GM19438 (cell line): ENCODE data around the gene ITGB5.
A peak's percentile ranks its signal among the peaks of the same experiment; 100 is the strongest.

Experiments
- ATAC-seq: cut with Tn5 transposase; IDR thresholded peaks from one replicate; pipeline ENCODE4 v1.9.1; 2021; ENCODE audit warnings: low read depth; ENCODE audit not compliant: unreplicated experiment

ITGB5 gene

DNA sequence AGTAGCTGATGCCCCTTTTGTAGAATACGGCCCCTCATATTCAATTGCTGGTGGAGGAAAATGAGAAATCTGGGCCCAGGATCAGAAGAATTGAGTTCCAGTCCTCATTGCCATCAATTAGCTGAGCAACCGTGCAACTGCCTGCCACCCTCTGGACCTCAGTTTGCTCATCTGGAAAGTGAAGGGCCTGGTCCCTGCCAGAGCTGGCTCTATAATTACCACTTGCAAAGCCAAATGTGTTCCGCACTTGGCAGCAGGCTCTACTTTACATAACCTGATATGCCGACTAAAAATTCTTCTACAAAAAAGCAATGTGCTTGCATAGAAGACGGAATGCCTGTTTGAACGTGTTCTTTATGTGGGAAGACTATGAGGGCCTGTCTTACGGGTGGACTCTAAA, 8.6 kb upstream of the ITGB5 start:
- ATAC-seq: no peak

DNA sequence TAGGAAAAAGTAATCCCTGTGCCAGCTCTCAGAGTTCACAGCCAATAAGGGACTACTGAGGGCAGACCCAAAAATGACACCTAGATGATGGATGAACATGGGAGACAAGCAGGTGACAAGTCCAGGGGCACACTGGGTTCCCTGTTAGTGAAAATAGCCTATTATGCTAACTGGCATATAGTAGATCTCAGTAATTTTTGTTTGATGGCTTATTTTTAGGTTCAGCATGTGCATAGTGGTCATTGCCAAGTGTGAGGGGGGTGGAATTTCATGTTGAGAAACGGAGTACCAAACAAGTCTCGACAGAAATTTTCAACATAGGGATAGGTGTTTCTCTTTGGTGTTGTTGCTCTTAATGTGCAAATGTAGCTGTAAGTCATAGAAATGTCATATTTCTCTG, 6.4 kb upstream of the ITGB5 start:
- no peak for ATAC-seq

DNA sequence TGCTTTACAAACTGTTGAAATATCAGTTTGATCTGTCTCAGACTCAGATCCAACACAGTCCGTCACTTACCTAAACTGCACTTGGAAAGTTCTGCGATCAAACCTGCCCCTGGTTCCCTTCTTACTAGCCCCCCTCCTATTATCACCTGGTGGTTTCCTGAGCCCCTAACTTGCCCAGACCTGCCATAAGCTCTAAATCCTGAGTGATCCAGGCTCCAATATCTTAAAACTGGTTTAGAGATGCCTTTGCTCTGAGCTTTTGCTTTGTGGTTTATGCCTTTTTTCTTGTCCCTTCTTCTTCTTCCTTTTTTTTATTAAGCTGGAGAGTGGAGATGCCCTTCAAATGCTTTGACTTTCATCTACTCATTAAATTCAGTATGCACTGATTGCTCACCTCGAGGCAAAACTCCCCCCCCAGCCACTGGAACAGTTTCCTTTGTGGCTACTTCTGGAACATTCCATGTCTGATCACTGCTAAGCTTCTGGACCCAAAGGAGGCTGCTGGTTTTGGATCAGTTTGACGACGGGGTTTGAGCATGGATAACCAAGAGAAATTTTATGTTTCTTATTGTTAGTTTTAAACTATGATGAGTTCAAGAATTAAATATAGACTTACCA, 3.5 kb upstream of the ITGB5 start:
- no peak for ATAC-seq

DNA sequence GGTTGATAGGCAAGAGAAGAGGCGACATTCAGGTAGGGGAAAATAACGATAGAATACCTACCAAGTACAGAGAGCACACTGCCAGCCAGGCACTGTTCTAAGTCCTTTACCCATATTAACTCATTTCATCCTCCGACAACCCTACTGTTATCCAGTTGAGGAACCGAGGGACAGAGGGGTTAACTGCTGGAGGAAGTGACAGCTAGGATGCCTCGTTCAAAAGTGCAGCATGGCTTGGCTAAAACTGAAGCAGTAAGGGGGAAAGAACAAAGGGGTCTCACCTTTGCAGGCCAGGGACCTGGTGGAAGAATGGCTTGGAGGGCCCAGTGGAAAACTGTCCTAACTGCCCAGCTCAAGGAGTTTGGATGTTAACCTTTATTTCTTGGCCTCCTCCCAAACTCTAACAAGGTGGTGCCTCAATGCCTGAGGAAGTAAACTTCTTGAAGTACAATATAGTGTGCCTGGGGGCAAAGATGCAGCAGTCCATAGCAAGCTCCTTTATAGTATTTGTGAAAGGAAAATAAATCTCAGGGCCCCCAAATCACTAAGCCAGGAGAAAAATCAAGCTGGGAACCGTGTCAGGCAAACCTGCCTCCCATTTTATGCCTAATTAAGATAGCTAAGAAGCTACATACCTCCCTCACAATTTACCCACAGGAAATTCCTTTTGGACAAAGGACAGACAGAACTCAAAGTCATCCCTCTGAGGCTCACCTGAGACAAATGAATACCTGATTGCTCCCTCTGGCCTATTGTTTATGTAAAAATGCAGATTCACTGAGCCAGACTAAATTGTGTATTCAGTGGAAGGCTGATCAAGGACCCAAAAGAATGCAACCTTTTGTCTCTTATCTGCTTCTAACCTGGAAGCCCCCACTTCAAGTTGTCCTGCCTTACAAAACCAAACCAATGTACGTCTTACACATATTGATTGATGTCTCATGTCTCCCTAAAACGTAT, 1.6 kb upstream of the ITGB5 start:
- no peak for ATAC-seq

DNA sequence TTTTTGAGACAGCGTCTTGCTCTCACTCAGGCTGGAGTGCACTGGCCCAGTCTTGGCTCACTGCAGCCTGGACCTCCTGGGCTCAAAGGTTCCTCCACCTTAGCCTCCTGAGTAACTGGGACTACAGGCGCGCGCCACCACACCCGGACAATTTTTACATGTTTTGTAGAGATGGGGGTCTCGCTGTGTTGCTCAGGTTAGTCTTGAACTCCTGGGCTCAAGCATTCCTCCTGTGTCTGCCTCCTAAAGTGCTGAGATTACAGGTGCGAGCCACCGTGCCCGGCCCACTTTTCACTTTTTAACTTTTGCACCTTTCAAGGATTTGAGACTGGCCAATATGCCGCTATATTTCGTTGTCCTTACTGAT, 750 bp upstream of the ITGB5 start:
- no peak for ATAC-seq

DNA sequence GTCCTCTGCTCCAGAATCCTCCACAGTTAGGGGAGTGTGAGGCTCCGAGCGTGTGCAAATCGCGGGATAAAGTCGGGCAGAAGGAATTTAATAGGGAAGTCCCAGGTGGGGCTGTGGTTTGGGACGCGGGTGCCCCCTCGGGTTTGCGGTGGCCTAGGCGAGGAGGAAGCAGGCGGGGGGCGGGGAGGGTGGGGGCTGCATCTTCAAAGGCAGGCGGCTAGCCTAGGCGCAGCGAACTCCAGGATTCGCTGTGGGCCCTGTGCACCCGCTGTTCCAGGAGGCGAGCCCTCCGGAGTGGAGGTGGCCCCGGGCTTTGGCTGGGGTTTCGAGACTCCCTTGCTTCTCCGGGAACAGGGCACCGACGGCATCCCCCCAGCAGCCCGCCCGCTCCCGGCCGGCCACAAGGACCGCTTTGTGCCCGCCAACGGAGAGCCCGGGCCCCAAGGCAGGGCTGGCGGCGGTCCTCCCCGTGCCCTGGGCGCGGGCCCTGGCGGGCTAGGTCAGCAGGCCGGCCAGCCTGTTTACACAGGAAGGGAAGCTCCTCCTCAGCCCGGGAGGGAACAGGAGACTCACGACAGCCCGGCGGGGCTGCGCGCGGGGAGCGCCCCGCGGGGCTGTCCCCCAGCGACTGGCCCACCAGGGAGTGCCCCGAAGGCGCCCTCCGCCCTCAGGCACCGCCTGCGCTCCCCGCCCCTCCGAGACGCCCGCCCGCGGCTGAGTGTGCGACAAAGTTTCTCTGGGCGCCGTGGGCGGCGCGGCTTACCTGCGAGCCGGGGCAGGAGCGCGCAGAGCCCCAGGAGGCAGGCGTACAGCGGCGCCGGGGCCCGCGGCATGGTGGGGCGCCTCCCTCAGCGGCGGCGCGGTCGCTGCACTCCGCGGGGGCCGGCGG, 753 bp downstream of the ITGB5 start:
- ATAC-seq: peak; percentile 56

DNA sequence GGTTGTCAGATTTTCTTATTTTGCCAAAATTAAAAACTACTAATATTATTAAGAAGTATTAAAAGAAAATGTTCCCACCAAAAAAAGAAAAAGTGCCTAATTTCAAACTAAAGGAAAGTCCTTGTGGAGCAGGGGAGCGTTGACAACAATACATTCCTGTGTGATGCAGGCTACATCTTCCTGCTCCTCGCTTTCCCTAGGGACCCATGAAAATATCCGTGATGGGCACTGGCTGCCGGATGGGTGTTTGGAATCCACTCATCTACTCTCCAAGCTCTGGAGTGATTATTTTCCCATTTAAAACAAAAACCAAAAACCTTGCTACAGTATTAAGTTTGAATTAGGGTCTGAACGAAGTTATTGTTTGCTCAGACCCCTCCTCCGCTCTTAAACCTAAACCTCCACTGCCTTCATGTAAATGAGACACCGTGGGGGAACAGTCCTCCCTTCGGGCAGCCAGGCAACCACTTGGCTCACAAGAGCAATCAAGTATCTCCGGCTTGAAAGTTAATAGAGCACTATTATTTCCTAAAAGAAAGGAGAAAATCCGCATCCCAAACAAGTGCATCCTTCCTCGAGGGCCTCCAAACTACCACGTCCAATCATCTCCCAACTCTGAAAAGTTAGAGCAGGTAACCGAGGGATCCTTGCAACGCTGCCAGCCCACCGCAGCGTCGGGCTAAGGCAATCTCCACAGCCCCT, 1.5 kb downstream of the ITGB5 start:
- no peak for ATAC-seq

DNA sequence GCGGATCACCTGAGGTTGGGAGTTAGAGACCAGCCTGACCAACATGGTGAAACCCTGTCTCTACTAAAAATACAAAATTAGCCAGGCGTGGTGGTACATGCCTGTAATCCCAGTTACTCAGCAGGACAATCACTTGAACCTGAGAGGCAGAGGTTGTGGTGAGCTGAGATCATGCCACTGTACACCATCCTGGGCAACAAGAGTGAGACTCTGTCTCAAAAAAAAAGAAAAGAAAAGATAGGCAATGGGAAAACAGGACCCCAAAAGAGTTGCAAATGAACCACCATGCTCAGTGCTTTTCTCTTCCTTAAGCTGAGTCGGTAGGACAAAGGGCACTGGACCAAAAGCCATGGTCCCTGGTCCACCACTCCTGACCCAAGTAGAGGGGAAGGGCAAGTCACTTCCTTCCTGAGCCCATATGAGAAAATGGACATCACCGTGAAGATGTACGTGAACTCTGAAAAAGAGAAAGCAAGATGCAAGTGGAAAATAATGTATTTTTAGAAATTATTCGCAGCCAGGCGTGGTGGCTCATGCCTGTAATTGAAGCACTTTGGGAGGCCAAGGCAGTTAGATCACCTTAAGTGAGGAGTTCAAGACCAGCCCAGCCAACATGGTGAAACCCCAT, 2.6 kb downstream of the ITGB5 start:
- no peak for ATAC-seq

DNA sequence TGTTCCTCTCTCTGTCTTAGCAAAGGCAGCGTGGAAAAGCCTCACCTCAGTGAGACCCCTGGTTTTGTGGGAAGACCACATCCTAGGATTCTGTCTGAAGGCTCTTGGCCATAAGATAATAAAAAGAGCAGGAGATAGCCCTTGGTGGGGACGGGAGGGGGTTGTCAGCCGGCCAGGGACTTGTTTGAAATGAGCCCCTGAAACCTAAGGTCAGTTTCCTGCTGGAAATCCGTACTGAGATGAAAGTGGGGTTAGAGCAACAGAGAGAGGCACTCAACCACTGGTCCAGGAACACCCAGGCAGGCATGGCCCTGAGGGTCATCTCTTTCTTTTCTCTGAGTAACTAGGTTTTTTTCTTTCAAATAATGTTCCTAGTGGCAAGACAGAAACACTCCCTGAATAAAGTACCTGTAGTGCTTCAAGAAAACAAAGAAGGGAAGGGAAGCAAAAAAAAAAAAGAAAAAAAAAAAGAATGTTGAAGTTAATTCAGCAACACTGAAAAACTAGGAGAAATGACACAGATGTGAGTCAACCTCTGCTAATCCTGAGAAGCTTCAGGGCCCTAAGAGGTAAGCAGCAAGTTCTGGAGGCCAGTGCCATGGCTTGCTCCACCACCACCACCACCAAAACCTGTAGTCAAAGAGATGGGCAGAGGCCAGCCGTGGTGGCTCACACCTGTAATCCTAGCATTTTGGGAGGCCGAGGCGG, 3.2 kb downstream of the ITGB5 start:
- no peak for ATAC-seq

DNA sequence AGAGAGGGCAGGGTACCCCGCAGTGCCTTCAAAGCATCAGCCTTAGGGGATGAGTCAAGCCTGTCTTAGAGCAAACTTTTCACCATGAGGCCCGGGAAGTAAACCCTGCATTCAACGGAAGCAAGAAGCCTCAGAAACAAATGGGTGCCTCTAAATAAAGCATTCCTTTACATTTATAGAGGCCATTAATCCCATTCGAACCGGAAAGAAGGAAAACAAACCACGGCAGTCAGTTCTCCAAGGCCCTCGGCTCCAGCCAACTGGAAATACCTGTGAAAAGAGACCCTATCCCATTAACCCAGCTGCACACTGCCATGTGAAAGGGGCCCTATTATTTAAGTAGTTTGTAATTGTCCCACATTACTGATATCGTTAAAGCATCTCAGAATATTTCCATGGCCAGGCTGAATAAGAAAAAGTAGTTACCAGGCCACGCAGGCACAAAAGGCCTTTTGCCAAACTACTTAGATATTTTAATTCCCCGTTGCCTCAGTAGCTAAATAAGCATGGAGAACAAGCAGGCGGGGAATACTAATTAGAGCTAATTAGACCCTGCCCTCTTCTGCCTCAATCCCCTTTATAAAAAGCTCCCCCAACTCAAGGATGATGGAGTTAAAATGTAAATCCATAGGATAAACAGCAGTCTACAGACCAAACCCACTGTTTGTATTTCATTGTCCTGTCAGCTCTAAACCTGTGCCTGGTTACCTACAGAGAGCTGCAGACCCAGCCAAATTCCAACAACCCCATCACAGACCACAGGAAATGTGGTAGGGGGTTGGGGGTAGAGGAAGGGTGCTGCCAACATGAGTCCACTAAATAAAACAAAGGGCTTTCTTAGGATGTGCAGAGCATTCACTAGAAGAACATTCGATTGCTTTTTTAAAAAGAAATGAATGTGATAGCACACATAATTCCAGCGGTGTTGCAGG, 4.1 kb downstream of the ITGB5 start:
- ATAC-seq: no peak

DNA sequence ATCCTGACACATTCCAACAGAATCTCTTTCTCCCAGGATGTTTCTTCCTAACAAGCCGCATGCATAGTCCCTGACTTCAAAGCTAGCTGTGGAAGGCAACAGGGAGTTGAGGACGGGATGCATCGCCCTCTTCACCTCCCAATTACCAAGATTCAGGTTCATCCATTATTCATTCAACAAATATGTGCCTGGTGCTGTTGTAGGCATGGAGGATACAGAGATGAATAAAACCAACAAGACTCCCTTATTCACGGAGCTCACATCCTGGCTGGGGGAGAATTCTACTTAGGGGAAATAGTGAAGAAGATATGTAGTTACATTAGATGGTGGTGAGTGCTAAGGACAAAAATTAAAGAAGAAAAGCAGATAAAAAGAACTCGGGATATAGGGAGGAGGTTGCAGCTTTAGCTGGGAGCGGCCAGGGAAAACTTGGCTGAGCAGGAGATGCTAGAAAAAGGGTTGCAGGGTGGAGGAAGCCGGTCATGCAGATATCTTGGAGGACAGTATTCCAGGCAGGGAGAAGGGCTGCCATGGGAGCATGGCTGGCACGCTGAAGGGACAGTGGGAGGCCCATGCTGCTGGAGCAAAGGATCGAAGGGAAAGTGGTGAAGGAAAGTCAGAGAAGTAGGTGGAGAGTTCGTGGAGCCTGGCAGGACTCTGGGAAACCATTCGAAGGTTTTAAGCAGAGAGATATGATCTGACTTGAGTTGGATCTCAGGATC, 5.0 kb downstream of the ITGB5 start:
- ATAC-seq: no peak

DNA sequence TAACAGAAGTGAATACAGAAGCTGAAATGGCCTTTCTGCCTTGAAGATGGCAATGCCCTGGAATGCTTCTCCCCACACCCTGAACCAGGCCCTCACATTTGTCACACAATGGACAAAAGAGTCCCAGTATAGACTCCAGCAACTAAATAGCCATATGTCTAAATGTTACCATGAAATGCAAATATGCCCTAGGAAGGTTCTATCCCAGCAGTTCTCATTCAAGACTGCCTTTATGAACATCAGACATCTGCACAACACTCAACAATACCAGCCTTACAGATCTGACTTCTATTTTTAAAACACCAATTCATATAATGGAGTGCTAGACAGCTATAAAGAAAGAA, 7.9 kb downstream of the ITGB5 start:
- ATAC-seq: no peak

DNA sequence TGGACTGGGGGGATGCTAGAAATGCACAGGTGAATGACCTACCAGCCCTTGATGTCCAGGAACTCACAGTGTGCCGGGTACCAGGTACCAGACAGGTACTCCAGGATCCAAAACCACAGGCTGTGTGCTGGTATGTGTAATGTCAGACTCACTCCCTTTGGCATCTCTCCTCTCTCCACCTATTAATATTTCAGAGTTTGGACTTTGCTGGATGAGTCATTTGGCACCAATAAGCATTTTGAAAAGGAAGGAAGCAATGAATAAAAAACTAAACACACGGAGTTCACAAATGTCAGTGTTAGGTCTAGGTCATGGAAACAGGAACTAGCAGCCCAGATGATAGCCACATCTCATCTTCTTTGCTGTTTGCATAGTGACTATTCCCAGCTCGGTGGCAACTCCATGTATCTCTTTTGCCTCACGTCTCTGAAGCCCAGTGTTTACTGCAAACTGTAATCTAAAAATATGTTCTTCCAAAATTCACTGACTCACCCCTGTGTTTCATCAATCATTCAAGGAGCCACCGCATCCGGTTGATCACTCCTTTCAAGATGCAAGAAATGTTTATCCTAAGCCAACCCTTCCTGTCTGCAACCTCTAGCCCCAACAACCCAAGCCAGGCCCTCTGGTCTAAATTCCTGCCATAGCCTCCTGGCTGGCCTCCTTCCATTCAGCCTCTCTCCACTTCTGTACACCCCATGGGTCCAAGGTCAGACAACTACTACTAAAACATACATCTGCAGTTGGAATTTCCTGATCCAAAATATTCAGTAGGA, 8.4 kb downstream of the ITGB5 start:
- no peak for ATAC-seq

DNA sequence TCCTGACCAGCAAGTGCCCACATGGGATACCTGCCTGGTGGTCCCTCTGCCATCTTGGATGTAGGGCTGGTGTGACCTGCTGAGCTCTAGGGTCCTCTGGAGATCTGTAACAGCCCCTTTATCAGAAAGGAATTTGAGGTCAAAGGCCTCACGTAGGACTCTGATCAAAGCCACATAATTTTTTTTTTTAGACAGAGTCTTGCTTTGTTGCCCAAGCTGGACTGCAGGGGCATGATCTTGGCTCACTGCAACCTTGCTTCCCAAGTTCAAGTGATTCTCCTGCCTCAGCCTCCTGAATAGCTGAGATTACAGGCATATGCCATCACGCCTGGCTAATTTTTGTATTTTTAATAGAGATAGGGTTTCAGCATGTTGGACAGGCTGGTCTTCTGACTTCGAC, 9.5 kb downstream of the ITGB5 start:
- no peak for ATAC-seq

DNA sequence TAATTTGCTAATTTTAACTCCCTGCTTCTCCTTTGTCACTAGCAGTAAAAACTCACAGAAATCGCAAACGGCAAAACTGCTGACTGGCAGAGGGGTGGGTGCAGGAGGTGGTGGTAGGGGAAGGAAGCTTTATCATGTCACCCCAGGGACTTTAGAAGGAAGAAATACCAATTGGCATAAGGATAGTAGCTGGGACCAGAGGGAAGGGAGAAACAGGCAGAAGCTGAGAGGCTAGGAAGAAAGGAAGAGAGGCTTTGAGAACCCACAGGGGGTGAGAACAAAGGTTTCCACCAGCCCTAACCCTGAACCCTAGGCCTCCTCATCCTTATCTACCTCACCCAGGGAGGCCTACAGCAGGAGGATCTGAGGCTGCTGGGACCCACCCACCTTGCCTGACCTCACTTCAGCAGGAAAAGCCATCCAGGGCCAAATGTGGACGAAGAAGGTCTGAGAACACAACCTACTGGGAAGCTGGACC, 10.7 kb downstream of the ITGB5 start:
- no peak for ATAC-seq

DNA sequence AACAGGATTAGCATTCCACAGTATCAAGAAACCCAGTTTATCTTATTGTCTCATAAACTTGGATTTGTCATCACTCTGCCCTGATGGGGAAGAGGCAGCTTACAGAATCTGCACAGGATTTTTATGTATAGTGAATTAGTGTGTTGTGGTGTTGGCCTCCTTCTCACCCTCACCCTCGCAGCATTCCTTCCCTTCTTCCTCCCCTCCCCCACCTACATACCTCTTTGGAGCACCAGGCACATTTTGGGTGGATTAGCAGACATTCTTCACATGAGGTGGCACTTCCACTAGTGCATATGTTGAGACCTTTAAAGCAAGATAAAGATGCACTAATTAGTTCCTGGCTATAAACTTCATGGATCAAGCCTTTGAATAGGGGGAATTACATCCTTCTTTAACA, 13.9 kb downstream of the ITGB5 start:
- no peak for ATAC-seq

DNA sequence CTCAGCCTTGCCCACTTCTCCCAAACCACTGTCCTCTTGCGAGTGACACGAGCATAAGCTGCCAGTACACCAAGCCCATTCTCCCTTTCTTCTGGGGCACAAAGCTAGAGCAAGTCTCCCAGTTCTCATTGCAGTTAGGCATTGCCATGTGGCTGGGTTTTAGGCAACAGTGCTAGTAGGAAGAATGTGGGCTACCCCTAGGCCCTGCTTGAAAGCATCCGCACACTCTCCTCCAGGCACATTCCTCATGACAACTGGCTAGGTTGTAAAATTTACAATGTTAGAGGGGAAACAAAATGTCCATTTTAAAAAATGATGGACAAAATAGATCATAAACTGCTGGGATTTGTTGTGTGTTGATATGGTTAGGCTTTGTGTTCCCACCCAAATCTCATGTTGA, 19.7 kb downstream of the ITGB5 start:
- no peak for ATAC-seq
